Fibroblast of skin of left quadriceps (primary cell): Measurements from ENCODE around the gene TMBIM1.

Experiments used
- DNase-seq, 2 experiments: peaks; one replicate each; pipeline ENCODE4 v3.0.0-alpha.2; 2013; ENCODE audit warnings: low read depth in 2 of 2

TMBIM1 gene

GRCh38 chr2:218257390-218257981 is 34.8 kb downstream of the TMBIM1 start:
- no peak for DNase-seq

- DNase-seq, result no peak
Measured at GRCh38 chr2:218256612-218257350, 35.5 kb downstream of the TMBIM1 start.

- DNase-seq, result peak; percentile 13 to 14
Measured at GRCh38 chr2:218255446-218255845, 36.9 kb downstream of the TMBIM1 start.

GRCh38 chr2:218253232-218253625 is 39.1 kb downstream of the TMBIM1 start:
- DNase-seq, result no peak

- DNase-seq, result no peak
Measured at GRCh38 chr2:218252509-218253231, 39.6 kb downstream of the TMBIM1 start.

- DNase-seq, result no peak
Measured at GRCh38 chr2:218249691-218250090, 42.6 kb downstream of the TMBIM1 start.

- no peak for DNase-seq
Measured at GRCh38 chr2:218245214-218245613, 47.1 kb downstream of the TMBIM1 start.

- no peak for DNase-seq
Measured at GRCh38 chr2:218244665-218245064, 47.6 kb downstream of the TMBIM1 start.

GRCh38 chr2:218244204-218244603 is 48.1 kb downstream of the TMBIM1 start:
- no peak for DNase-seq

GRCh38 chr2:218238887-218239286 is 53.4 kb downstream of the TMBIM1 start:
- DNase-seq, result no peak

GRCh38 chr2:218236829-218237228 is 55.5 kb downstream of the TMBIM1 start:
- no peak for DNase-seq

- no peak for DNase-seq
Measured at GRCh38 chr2:218235017-218235416, 57.3 kb downstream of the TMBIM1 start.

GRCh38 chr2:218234521-218234920 is 57.8 kb downstream of the TMBIM1 start:
- no peak for DNase-seq

- no peak for DNase-seq
Measured at GRCh38 chr2:218233543-218233942, 58.8 kb downstream of the TMBIM1 start.

GRCh38 chr2:218230882-218231281 is 61.4 kb downstream of the TMBIM1 start:
- DNase-seq, result no peak

- no peak for DNase-seq
Measured at GRCh38 chr2:218229851-218230250, 62.5 kb downstream of the TMBIM1 start.

- peak; percentile 74 to 78 for DNase-seq
Measured at GRCh38 chr2:218229239-218229638, 63.1 kb downstream of the TMBIM1 start.

- DNase-seq, result no peak
Measured at GRCh38 chr2:218228366-218229090, 63.8 kb downstream of the TMBIM1 start.

GRCh38 chr2:218226903-218227302 is 65.4 kb downstream of the TMBIM1 start:
- DNase-seq, result no peak
